Endodermal cell (in vitro differentiated cells): ENCODE measurements around the gene EPYC. TPM values are rescaled to one million over a fixed set of nuclear protein-coding genes. Genes with fewer than 3 reads are reported as not detected.
A peak's percentile ranks its signal among the peaks of the same experiment; 100 is the strongest.

Experiments used
- DNase-seq: peaks from one replicate; pipeline ENCODE4 v3.0.0-alpha.2; 2017
- H3K27ac ChIP-seq: 2 replicates; pipeline ENCODE4 v1.5.1; 2013; ENCODE audit warnings: mild to moderate bottlenecking, low read depth, low read length, moderate library complexity
- H3K27me3 ChIP-seq: 2 replicates; pipeline ENCODE4 v1.6.1; 2013; ENCODE audit warnings: mild to moderate bottlenecking, low read length, moderate library complexity; ENCODE audit not compliant: insufficient read depth, control insufficient read depth, poor library complexity, severe bottlenecking
- H3K36me3 ChIP-seq: 2 replicates; pipeline ENCODE4 v1.7.0; 2013; ENCODE audit warnings: mild to moderate bottlenecking, low read length, moderate library complexity; ENCODE audit not compliant: control insufficient read depth, insufficient read depth
- H3K4me1 ChIP-seq: one replicate; pipeline ENCODE4 v1.7.0; 2013; ENCODE audit warnings: low read length; ENCODE audit not compliant: control insufficient read depth, insufficient read depth
- H3K4me3 ChIP-seq: 2 replicates; pipeline ENCODE4 v1.5.1; 2013; ENCODE audit warnings: mild to moderate bottlenecking, low read length, moderate library complexity
- H3K9ac ChIP-seq: 2 replicates; pipeline ENCODE4 v1.6.1; 2013; ENCODE audit warnings: mild to moderate bottlenecking, low read length, moderate library complexity; ENCODE audit not compliant: poor library complexity, severe bottlenecking; ENCODE audit errors: extremely low read depth
- H3K9me3 ChIP-seq: 2 replicates; pipeline ENCODE4 v1.6.1; 2013; ENCODE audit warnings: mild to moderate bottlenecking, low read length, moderate library complexity; ENCODE audit not compliant: control insufficient read depth
- H3K27ac Mint-ChIP-seq: 2 replicates; pipeline ENCODE4 v1.8.0; 2020; ENCODE audit warnings: mixed read lengths
- H3K27me3 Mint-ChIP-seq: 2 replicates; pipeline ENCODE4 v1.8.0; 2021; ENCODE audit warnings: mild to moderate bottlenecking, mixed read lengths; ENCODE audit not compliant: insufficient read depth
- H3K36me3 Mint-ChIP-seq: 2 replicates; pipeline ENCODE4 v1.8.0; 2020; ENCODE audit warnings: low read depth, mixed read lengths
- H3K4me1 Mint-ChIP-seq: 2 replicates; pipeline ENCODE4 v1.8.0; 2020; ENCODE audit warnings: mixed read lengths
- H3K4me3 Mint-ChIP-seq: 2 replicates; pipeline ENCODE4 v1.8.0; 2020; ENCODE audit warnings: mild to moderate bottlenecking, moderate library complexity, mixed read lengths
- H3K9me3 Mint-ChIP-seq: 2 replicates; pipeline ENCODE4 v1.8.0; 2020; ENCODE audit warnings: mild to moderate bottlenecking, mixed read lengths
- WGBS, 2 experiments: methylation state at CpG; one replicate each; pipeline versions ENCODE4 v1.1.5 to v1.1.7; 2013; ENCODE audit warnings: missing lambda C conversion rate in 2 of 2, mixed read lengths in 1 of 2; ENCODE audit not compliant: insufficient coverage in 1 of 2, insufficient read length in 1 of 2; 5-methylcytosine and 5-hydroxymethylcytosine counted together
- total RNA-seq, 2 donors: library from RNA; stranded (reverse); fragmentation: NEBNext Ultra II Directional in 1 of 2; extraction: Animal tissue kit (Norgen Biotek cat#: 25700) in 1 of 2; gene quantifications; 2 replicates in 1 of 2; 3 replicates in 1 of 2; pipeline ENCODE4 v1.2.1, GENCODE V29; 2021
- TF ChIP-seq, protein P1 (sequence below): fragments of 200-600 bp; sonication (generic); conservative IDR thresholded peaks from 2 replicates; pipeline ENCODE4 v1.5.0; 2021; ENCODE audit warnings: antibody characterized with exemption, mild to moderate bottlenecking

EPYC gene
- total RNA-seq, 2 donors from 2014 or later: not detected

DNA sequence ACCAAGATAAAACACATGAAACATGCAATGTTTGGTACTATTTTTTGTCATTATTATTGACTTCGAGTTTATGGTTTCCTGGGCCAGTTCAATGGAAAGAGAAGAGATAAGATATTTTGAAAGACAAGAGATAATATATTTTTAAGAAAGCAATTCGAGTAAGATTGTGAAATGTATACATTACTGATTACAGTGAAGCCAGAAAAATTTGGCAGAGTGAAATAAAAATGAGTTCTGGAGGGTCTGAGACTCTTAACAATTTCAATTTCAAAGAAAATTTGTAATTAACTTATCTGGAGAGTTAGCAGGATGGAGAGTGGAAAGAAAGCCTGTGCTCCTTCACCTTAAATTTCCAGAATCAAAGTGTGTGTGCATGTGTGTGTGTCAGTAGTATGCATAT, 67.1 kb downstream of the EPYC start:
- H3K9me3 Mint-ChIP-seq: peaks cover 47% of the 10 kb centered on the region
- WGBS, 2 experiments: 93 to 100% methylated on average over 2 of the region's 2 CpGs
- peaks cover 40% of the 10 kb centered on the region for H3K9me3 ChIP-seq
- H3K36me3 ChIP-seq: no peaks in the 10 kb centered on the region
- peaks cover 22% of the 10 kb centered on the region for H3K36me3 Mint-ChIP-seq
- H3K27me3 Mint-ChIP-seq: peaks cover 40% of the 10 kb centered on the region
- no peak overlapping the region for H3K9ac ChIP-seq
- H3K27me3 ChIP-seq: no peaks in the 10 kb centered on the region
- no peak overlapping the region for H3K4me3 ChIP-seq
- TF ChIP-seq, protein P1, sequence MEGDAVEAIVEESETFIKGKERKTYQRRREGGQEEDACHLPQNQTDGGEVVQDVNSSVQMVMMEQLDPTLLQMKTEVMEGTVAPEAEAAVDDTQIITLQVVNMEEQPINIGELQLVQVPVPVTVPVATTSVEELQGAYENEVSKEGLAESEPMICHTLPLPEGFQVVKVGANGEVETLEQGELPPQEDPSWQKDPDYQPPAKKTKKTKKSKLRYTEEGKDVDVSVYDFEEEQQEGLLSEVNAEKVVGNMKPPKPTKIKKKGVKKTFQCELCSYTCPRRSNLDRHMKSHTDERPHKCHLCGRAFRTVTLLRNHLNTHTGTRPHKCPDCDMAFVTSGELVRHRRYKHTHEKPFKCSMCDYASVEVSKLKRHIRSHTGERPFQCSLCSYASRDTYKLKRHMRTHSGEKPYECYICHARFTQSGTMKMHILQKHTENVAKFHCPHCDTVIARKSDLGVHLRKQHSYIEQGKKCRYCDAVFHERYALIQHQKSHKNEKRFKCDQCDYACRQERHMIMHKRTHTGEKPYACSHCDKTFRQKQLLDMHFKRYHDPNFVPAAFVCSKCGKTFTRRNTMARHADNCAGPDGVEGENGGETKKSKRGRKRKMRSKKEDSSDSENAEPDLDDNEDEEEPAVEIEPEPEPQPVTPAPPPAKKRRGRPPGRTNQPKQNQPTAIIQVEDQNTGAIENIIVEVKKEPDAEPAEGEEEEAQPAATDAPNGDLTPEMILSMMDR: no peak
- no peak for DNase-seq
- H3K4me1 ChIP-seq: no peaks in the 10 kb centered on the region
- H3K4me1 Mint-ChIP-seq: peaks cover 2% of the 10 kb centered on the region
- H3K27ac ChIP-seq: no peak overlapping the region
- no peak overlapping the region for H3K27ac Mint-ChIP-seq
- H3K4me3 Mint-ChIP-seq: no peak overlapping the region

DNA sequence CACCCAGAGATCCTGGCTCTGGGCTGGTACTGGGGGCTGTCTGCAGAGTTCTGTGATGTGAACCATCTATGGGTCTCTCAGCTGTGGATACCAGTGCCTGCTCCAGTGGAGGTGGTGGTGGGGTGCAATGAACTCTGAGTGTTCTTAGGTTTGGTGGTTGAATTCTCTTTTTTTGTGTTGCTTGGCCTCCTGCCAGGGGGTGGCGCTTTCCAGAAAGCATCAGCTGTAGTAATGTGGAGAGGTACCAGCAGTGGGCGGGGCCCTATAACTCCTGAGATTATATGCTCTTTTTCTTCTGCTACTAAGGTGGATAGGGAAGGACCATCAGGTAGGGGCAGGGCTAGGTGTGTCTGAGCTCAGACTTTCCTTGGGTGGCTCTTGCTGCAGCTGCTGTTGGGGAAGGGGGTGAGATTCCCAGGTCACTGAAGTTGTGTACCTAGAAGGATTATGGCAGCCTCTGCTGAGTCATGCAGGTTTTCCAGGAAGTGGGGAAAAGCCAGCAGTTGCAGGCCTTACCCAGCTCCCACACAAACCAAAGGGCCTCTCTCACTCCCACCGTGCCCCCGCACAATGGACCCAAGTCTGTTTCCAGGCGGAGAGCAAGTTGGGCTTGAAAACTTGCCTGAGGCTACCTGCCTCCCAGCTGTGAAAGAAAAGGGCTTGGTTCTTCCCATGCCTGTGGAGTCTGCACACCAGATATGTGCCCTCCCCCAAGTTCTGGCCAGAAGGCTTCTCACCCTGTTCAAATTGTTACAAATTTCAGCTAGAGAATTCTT, 68.4 kb downstream of the EPYC start:
- Mint-ChIP-seq H3K4me3 (no peak overlapping the region), H3K27ac (peak overlapping the region; percentile 30), H3K4me1 (peaks cover 2% of the 10 kb centered on the region), H3K36me3 (peaks cover 32% of the 10 kb centered on the region), H3K27me3 (peaks cover 53% of the 10 kb centered on the region), H3K9me3 (peaks cover 59% of the 10 kb centered on the region)
- Histone ChIP-seq H3K27ac (no peak overlapping the region), H3K9ac (no peak overlapping the region), H3K4me1 (no peaks in the 10 kb centered on the region), H3K9me3 (peaks cover 52% of the 10 kb centered on the region), H3K36me3 (no peaks in the 10 kb centered on the region), H3K27me3 (no peaks in the 10 kb centered on the region), H3K4me3 (peak overlapping the region; percentile 7)
- 95 to 100% methylated on average over 1 to 5 of the region's 5 CpGs for WGBS, 2 experiments
- TF ChIP-seq, protein P1: no peak
- DNase-seq: peak; percentile 62

DNA sequence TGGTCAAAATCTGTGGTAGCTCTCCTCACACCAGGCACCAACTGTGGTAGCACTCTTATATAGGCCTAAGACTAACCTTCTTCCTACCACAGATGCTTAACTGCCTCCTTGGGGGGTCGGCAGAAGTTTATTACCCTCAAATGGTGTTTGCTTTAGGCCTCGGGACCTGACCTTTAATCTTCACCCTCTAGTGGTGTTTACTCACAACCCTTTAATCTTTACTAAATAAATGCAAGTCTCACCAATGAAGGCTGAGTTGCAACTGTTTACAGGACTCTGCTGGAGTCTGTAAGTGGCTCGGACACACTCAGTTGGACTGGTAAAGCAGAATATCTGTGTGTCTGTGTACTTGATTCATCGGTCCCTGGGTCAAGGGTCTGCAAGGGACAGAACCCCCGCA, 79.2 kb downstream of the EPYC start:
- Mint-ChIP-seq H3K4me3 (no peak overlapping the region), H3K9me3 (peaks cover 46% of the 10 kb centered on the region), H3K27me3 (peaks cover 57% of the 10 kb centered on the region), H3K36me3 (peaks cover 13% of the 10 kb centered on the region), H3K27ac (no peak overlapping the region), H3K4me1 (peaks cover 16% of the 10 kb centered on the region)
- DNase-seq: peak; percentile 80
- Histone ChIP-seq H3K27me3 (no peaks in the 10 kb centered on the region), H3K4me3 (peak overlapping the region; percentile 37), H3K36me3 (no peaks in the 10 kb centered on the region), H3K9me3 (peaks cover 46% of the 10 kb centered on the region), H3K27ac (no peak overlapping the region), H3K9ac (no peak overlapping the region), H3K4me1 (peaks cover 2% of the 10 kb centered on the region)
- TF ChIP-seq, protein P1: no peak
- WGBS, 2 experiments: 61 to 90% methylated on average over 2 to 4 of the region's 5 CpGs
